Stomach smooth muscle (tissue), 2 donors: Measurements from ENCODE around the gene ATP5PB.

Experiments used
- H3K27ac ChIP-seq: one replicate; pipeline ENCODE4 v1.7.0; 2013; ENCODE audit warnings: mild to moderate bottlenecking, low read length, inconsistent platforms
- H3K27me3 ChIP-seq, 2 donors: one replicate each; pipeline ENCODE4 v1.7.0; 2013; ENCODE audit warnings: low read length in 2 of 2; ENCODE audit not compliant: insufficient read depth in 2 of 2, control insufficient read depth in 1 of 2
- H3K36me3 ChIP-seq, 2 donors: one replicate each; pipeline ENCODE4 v1.7.0; 2013; ENCODE audit warnings: low read length in 2 of 2; ENCODE audit not compliant: control insufficient read depth in 2 of 2, insufficient read depth in 2 of 2
- H3K4me1 ChIP-seq: one replicate; pipeline ENCODE4 v1.7.0; 2013; ENCODE audit warnings: low read length; ENCODE audit not compliant: control insufficient read depth, insufficient read depth
- H3K4me3 ChIP-seq, 2 donors: one replicate each; pipeline ENCODE4 v1.7.0; 2013; ENCODE audit warnings: low read length in 2 of 2
- H3K9ac ChIP-seq, 2 donors: one replicate each; pipeline ENCODE4 v1.7.0; 2013; ENCODE audit warnings: low read length in 2 of 2, mild to moderate bottlenecking in 1 of 2
- H3K9me3 ChIP-seq, 2 donors: one replicate each; pipeline ENCODE4 v1.7.0; 2013; ENCODE audit warnings: low read length in 2 of 2; ENCODE audit not compliant: control insufficient read depth in 2 of 2
- donor health status: healthy.
- donor health status: Pancreatic carcinoma.

ATP5PB gene

DNA sequence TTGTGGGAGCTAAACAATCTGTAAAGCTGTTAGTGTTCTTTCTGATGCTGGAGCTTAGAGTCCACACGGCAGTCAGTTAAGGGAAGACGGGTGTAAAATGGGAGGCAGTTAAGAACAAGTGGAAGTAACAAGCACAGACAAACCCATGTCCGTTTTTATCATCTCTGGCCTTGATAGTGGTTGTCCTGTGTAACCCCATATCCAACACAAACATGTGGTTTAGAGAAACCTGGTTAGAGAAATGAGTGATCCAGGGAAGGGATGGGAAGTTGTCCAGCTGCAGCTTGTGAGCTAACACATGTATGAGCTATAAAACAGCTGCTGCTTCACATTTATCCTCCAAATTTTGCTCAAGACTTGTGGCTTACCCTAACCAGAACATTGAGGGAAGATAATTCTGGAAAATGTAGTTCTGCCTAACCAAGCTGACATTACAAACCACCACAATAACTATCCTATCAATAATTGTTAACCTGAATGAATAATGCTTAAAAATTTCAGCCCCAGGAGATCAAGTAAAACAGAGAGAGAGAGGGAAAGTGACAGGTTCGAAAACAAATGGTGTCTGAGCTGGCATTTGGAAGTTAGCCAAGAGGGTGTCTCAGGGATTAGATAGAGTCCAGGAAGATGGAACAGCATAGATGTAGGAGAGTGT, 13.9 kb downstream of the ATP5PB start:
- H3K4me1 ChIP-seq = no peaks in the 10 kb centered on the region
- no peaks in the 10 kb centered on the region for H3K9me3 ChIP-seq
- no peak overlapping the region for H3K27ac ChIP-seq
- H3K9ac ChIP-seq = no peak overlapping the region
- H3K4me3 ChIP-seq = no peak overlapping the region
- H3K27me3 ChIP-seq = no peaks in the 10 kb centered on the region
- peaks cover 29 to 31% of the 10 kb centered on the region in 2 donors for H3K36me3 ChIP-seq

DNA sequence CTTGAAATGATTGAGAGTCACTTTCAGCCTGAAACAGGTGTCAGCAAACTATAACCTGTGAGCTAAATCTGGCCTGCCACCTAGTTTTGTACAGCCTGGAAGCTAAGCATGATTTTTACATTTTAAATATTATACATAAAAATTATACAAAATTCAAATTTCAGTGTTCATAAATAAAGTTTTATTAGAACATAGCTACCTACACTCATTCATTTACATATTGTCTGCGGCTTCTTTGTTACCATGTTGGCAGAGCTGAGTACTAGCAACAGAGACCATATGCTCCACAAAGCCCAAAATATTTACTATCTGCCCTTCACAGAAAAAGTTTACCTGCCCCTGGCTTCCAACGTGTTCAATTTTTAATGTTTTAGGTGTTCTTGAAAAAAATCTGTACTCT, 16.5 kb downstream of the ATP5PB start:
- H3K36me3 ChIP-seq = peaks cover 23 to 36% of the 10 kb centered on the region in 2 donors

DNA sequence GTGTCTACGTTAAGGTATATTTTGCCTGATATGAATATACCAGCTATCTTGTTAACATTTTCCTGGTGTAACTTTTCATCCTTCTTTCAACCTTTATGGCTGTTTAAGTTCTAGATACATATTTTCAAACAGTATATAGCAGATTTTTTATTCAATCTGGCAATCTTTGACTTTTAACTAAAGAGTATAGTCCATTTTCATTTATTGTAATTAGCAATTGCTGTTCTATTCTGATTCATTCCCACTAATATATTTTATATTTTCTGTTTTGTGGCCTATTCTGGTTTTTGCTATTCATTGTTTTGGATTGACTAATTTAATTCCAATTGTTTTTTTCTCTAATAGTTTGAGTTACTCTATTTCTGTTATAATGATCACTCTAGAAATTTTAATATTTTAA, 17.2 kb downstream of the ATP5PB start:
- peaks cover 26 to 40% of the 10 kb centered on the region in 2 donors for H3K36me3 ChIP-seq
- H3K4me1 ChIP-seq = no peaks in the 10 kb centered on the region
- H3K9ac ChIP-seq = no peak overlapping the region
- H3K9me3 ChIP-seq = no peaks in the 10 kb centered on the region
- no peak overlapping the region for H3K27ac ChIP-seq
- H3K27me3 ChIP-seq = no peaks in the 10 kb centered on the region
- H3K4me3 ChIP-seq = no peak overlapping the region

More for the DNA sequence above, 16.5 kb downstream of the ATP5PB start:
- H3K9ac ChIP-seq = no peak overlapping the region
- H3K4me3 ChIP-seq = no peak overlapping the region
- H3K27ac ChIP-seq = no peak overlapping the region
- H3K4me1 ChIP-seq = no peaks in the 10 kb centered on the region
- no peaks in the 10 kb centered on the region for H3K9me3 ChIP-seq
- no peaks in the 10 kb centered on the region for H3K27me3 ChIP-seq

DNA sequence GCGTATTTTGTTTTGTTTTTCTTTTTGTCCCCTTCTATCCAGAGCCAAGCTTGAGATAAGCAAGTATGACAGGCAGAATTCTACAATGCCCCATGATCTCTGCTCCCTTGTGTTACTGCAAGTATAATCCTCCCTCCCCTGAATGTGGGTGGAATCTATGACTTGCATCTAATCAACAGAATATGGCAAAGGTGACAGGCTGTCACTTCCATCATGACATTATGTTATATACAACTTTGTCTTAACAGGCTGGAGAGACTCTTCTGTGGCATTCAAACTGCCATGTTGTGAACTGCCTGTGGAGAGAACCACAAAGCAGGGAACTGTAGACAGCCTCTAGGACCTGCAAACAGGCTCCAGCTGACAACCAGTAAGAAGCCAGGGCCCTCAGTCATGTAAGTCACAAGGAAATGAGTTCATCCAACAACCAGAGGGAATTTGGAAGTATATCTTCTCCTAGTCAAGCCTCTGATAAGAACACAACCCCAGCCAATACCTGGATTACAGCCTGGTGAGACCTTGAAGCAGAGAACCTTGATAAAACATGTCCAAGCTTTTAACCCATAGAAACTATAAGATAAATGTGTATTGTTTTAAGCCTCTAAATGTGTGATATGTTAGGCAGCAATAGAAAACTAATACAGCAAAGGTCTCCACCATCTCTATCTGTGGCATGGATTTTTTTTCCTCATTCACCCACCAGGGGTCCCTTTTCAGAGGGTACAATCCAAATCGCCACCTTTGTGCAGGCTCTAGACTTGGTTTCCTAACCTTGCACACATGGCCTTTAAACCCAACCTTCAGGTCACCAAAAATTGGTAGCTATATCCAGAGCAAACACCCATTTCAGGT, 18.8 kb downstream of the ATP5PB start:
- Histone ChIP-seq H3K4me3 (no peak overlapping the region), H3K36me3 (peaks cover 27 to 40% of the 10 kb centered on the region in 2 donors), H3K9me3 (no peaks in the 10 kb centered on the region), H3K4me1 (no peaks in the 10 kb centered on the region), H3K27ac (no peak overlapping the region), H3K9ac (no peak overlapping the region), H3K27me3 (no peaks in the 10 kb centered on the region)

DNA sequence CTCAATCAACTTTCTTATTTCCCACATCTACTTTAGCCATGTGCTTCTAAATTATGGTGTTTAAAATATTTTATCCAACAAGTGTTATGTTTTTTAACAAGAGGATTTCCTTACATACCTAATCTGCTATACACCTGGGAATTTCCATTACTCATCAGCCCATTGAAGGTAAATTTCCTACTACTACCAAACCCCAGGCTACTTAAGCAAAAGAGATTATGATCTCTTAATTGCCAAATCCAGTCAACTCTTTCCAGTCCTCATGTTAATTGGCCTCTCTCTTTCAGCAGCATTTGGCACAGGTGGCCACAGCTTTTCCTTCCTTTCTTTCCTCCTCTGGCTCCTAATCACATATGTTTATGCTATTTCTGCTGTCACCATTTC, 19.4 kb downstream of the ATP5PB start:
- Histone ChIP-seq H3K4me1 (no peaks in the 10 kb centered on the region), H3K9me3 (no peaks in the 10 kb centered on the region), H3K36me3 (peaks cover 27 to 40% of the 10 kb centered on the region in 2 donors), H3K9ac (no peak overlapping the region), H3K4me3 (no peak overlapping the region), H3K27ac (no peak overlapping the region), H3K27me3 (no peaks in the 10 kb centered on the region)

DNA sequence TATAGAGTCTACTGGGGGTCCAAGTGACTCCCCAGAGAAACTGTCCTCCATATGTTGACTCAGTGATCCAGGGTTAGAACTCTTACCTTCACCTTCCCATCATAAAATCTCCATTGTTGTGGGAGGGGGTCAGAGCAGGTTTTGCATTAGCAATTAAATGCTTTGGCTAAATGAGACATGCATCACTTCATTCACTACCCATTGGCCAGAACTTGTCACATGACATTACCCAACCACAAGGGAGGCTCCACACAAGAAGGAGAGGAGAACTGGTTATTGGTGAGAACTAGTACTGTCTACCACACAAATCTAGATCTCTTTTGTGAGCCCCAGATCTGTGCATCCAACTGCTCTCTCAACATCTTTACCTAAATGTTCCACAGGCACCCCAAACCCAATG, 20.3 kb downstream of the ATP5PB start:
- Histone ChIP-seq H3K9ac (no peak overlapping the region), H3K4me1 (no peaks in the 10 kb centered on the region), H3K27ac (no peak overlapping the region), H3K4me3 (no peak overlapping the region), H3K36me3 (peaks cover 27 to 40% of the 10 kb centered on the region in 2 donors), H3K27me3 (no peaks in the 10 kb centered on the region), H3K9me3 (no peaks in the 10 kb centered on the region)

DNA sequence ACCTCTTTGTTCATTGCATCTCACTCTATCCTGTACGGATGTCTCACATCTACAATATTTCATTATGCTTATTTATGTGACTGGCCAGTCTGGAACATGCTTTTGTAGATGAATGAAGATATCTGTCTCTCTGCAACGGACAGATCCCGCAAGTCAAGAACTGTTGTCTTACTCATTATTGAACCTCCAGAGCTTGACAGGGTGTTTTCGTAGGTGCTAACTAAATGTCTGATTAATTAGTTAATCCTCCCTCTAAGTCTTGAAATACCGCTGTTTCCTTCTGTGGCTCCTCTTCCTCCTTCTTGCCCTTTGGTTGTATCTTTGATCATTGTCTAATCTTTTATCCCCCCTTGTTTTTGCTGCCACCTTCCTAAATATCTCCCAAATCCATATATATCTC, 21.3 kb downstream of the ATP5PB start:
- Histone ChIP-seq H3K27me3 (no peaks in the 10 kb centered on the region), H3K36me3 (peaks cover 27 to 40% of the 10 kb centered on the region in 2 donors), H3K9me3 (no peaks in the 10 kb centered on the region), H3K9ac (no peak overlapping the region), H3K27ac (no peak overlapping the region), H3K4me1 (no peaks in the 10 kb centered on the region), H3K4me3 (no peak overlapping the region)

DNA sequence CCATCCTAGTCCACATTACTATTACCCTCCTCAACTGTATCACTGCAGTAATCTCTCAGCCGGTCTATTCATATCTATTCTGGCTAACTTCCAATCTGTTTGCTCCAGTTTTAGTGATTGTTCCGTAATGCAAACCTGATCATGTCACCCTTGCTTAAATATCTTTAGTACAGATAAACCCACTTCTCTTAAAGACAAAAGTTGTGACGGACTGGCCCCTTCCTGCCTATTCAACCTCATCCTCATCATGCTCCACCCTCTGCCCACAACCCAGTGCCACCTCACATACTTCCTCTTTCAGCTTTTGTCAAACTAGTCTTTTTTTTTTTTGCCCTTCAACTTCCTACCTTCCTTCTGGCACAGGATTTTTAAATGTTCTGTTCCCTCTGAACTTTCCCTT, 21.7 kb downstream of the ATP5PB start:
- H3K27me3 ChIP-seq = no peaks in the 10 kb centered on the region
- peaks cover 27 to 40% of the 10 kb centered on the region in 2 donors for H3K36me3 ChIP-seq
- H3K4me1 ChIP-seq = no peaks in the 10 kb centered on the region
- H3K27ac ChIP-seq = no peak overlapping the region
- no peak overlapping the region for H3K4me3 ChIP-seq
- H3K9me3 ChIP-seq = no peaks in the 10 kb centered on the region
- H3K9ac ChIP-seq = no peak overlapping the region

DNA sequence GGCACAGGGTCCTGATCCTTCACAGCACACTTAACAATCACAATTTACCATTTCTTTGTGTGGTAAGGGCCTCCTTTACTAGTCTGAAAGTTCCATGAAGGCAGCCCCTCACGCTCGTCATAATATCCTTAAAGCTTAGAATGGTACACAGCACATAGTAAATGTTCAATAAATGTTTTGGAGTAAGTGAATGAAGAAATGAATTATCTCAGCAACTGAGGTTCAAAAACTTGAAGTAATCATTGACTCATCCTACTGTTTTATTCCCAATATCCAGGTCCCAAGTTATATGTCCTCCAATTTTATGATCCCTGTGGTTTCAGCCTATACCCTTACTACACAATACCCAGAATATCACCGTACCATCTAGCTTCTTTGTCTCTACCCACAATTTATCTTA, 22.3 kb downstream of the ATP5PB start:
- no peak overlapping the region for H3K4me3 ChIP-seq
- no peaks in the 10 kb centered on the region for H3K4me1 ChIP-seq
- H3K9me3 ChIP-seq = no peaks in the 10 kb centered on the region
- peaks cover 27 to 40% of the 10 kb centered on the region in 2 donors for H3K36me3 ChIP-seq
- no peak overlapping the region for H3K27ac ChIP-seq
- H3K27me3 ChIP-seq = no peaks in the 10 kb centered on the region
- no peak overlapping the region for H3K9ac ChIP-seq

DNA sequence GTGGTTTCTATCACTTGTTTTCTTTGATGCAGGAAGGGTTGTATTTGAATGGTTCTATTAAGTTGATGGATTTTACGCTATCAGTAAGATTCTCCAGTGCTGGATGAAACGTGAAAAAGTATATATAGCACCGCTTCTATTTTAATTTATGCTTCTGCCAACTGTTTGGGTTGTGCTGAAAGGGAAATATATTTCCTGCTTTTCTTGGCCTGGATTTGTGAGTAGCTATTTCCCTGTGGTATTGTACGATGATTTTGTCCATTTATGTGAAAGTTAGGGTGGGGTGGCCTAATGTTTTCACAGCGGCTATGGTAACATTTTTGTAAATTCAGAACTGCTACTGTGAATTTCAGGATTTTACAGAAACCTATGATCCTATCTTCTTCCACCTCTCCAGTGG, 24.8 kb downstream of the ATP5PB start:
- H3K4me3 ChIP-seq = no peak overlapping the region
- H3K9me3 ChIP-seq = no peaks in the 10 kb centered on the region
- no peaks in the 10 kb centered on the region for H3K27me3 ChIP-seq
- H3K27ac ChIP-seq = no peak overlapping the region
- H3K9ac ChIP-seq = no peak overlapping the region
- H3K4me1 ChIP-seq = no peaks in the 10 kb centered on the region
- H3K36me3 ChIP-seq = peaks cover 21 to 28% of the 10 kb centered on the region in 2 donors

DNA sequence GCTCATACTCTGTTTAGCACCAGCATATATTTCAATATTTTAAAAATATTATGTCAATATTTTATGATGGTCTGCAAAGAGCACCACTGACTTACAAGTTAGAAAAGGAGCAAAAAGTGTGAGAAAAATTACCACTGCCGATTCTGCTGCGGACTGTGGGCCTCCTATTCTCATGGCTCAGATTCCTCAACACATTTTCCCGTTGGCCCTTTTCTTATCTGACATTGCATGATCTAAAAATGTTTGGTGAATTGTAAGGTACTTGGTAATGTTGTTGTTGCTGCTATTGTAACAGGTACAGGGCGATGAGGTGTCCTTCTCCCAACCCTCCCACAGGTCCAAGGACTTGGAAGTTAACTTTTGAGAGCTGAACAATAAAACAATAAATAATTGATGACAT, 25.3 kb downstream of the ATP5PB start:
- Histone ChIP-seq H3K9ac (no peak overlapping the region), H3K36me3 (peaks cover 19 to 26% of the 10 kb centered on the region in 2 donors), H3K4me3 (no peak overlapping the region), H3K27me3 (no peaks in the 10 kb centered on the region), H3K9me3 (no peaks in the 10 kb centered on the region), H3K4me1 (no peaks in the 10 kb centered on the region), H3K27ac (no peak overlapping the region)
